GM21723 (cell line): Measurements from ENCODE around the gene KLK6.

Source experiments
- ATAC-seq: cut with Tn5 transposase; IDR thresholded peaks from one replicate; pipeline ENCODE4 v1.9.1; 2021; ENCODE audit warnings: mild to moderate bottlenecking, moderate library complexity; ENCODE audit not compliant: unreplicated experiment

KLK6 gene

GRCh38 chr19:50959731-50960500 lies 9.5 kb downstream of the KLK6 start:
- ATAC-seq, result no peak

DNA sequence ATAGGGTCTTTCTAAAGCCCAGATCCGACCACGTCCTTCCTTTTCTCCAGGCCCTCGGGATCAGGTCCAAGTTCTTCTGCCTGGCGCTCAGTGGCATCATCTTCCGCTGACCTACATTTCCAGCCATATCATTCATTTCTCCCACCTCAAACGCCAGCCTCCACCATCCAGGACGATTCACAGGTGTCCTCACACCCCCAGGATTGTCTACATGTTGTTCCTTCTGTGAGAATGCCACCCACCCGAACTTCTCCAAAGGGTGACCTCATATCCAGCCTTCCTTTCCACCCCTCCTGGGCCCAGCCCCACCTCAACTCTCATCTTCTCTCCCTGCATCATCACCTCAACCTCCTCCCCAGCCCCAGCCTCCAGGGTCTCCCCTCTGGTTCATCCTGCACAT lies 11.8 kb downstream of the KLK6 start:
- no peak for ATAC-seq

DNA sequence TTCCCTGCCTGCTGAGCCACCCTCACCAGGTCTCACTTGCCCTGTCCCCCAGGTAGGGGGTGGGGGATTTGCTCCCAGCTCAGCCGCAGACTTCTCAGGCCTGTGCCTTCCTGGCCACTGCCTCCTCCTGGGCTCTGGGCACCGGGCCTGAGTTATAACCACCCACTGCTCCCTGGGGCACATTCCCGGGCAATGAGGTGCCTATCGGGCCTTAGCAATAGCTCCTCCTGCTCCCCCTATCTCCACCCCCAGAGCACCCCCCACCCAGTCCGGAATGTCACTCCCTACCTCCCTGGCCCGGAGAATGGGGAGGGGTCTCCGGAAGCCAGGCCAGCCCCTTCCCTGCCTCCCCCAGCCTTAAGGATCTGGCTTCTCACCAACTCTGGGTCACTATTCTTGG lies 16.5 kb downstream of the KLK6 start, which contains the start of gene KLK5:
TSS of gene KLK5 (minus strand) at position 129 of the 400 bp plus-strand sequence. CDS start 381 bp downstream, outside the sequence.
- no peak for ATAC-seq

DNA sequence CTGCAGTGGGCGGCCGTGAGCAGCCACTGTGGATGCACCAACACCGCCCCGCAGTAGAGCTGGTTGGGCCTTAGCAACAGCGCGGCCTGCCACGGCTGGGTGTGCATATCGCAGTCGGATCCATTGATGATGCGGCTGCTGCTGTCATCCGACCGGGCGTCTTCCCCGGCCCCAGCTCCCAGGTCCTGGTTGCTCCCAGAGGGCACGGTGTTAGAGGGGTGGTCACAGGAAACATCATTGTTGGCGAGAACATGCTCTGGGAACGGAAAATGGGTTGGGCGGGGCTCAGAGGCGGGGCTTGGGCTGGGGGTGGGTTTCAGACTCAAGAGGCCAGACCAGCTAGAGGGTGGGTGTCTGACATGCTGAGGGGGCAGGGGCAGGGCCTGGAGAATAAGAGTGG lies 19.5 kb downstream of the KLK6 start:
- ATAC-seq, result no peak

DNA sequence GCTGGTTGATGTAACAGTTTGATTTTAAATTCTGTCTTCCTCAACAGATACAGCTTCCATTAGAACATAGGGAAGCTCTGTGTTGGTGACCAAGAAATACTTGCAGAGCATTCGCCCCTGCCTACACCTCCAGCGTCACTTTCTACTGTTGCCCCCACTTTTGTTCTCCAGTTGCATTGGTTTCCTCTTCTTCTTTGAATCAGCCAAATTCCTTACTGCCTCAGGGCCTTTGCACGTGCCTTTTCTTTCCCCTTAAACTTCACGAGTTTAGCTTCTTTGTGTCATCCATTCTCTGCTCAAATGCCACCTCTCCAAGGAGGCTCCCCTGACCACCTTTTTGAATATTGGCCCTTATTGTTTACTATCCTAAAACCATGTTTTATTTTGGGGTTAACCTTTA lies 22.3 kb downstream of the KLK6 start:
- no peak for ATAC-seq

GRCh38 chr19:50944795-50945194 lies 24.6 kb downstream of the KLK6 start:
- no peak for ATAC-seq

- ATAC-seq, result no peak
These were observed 26.1 kb downstream of the KLK6 start for GRCh38 chr19:50943074-50943828.

DNA sequence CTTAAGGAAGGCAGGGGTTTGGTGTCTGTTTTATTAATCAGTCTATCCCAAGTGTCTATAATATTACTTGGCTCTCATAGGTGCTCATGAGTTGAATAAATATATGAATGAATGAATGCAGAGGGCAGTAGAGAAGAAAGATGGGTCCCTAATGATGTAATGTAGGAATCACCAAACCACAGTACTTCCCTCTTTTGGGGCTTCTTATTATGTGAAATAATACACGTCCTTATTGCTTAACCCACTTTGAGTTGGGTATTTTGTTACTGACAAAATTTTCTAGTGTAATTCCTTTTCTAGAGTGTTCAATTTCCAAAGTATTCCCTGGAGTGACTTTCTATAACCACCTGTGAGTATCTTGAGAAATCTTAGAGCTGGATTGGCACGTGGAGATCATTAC lies 29.8 kb downstream of the KLK6 start:
- ATAC-seq, result no peak

DNA sequence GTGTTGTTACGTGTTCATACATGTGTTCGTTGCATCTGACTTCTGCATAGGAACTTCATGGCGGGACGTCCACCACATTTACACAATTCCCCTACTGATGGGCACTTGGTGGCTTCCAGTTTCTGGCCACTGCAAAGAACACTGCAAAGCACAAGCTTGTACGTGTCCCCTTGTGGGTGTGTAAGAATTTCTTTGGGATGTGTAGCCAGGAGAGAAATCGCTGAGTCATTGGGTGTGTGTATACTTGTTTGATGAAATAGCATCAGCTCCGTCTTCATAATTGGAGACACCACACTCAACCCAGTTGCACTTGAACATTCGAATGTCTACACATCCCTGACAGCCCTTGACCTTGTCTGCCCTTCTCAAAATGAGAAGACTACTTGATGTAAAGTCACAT lies 35.8 kb downstream of the KLK6 start:
- ATAC-seq, result no peak

DNA sequence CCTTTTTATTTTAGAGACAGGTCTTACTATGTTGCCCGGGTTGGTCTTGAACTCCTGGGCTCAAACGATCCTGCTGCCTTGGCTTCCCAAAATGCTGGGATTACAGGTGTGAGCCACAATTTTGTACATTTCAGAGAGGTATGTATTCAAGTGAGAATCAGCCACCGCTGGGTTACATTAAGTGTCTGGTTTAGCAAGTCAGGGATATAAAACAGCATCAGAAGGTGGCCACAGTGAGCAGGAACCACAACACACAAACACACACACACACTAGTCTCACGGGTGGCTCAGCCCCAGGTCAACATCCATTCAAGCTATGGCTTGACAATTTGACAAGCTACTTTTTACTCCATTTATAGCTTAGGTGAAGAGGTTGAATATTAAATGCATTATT lies 36.7 kb downstream of the KLK6 start:
- ATAC-seq, result no peak

DNA sequence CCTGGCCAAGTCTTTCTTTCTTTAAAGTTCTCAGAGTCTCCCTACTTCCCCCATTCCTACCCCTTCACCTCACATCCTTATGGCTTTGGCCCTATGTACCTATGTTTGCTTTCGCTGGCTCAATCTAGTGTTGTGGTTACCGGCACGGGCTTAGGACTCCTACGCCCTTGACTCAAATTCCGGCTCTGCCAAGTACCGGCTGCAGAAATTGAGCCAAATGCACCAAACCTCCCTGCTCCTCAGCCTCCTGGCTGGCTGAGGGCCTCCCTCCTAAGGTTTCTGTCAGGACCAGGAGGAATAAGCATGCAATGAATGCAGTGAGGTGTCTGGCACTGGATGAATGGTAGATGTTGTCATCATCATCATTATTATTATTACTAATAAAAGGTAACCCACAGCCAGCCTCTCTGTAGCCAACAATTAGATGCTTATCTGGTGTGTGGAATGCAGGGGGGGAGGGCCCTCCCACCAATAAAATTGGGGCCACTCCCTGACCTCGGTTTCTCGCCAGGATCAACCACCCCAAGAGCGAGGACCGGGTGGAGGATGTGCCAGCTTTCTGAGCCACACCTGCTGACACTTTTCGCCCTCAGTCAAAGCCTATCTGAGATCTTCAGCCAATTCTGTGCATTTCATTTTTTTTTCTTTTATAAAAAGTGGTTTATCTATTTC lies 37.2 kb downstream of the KLK6 start:
- no peak for ATAC-seq

GRCh38 chr19:50931023-50931422 lies 38.4 kb downstream of the KLK6 start:
- no peak for ATAC-seq

- no peak for ATAC-seq
These were observed 40.6 kb downstream of the KLK6 start for GRCh38 chr19:50928831-50929230.

GRCh38 chr19:50926144-50926543 lies 43.2 kb downstream of the KLK6 start:
- no peak for ATAC-seq

- no peak for ATAC-seq
These were observed 43.7 kb downstream of the KLK6 start for GRCh38 chr19:50925734-50926133.

DNA sequence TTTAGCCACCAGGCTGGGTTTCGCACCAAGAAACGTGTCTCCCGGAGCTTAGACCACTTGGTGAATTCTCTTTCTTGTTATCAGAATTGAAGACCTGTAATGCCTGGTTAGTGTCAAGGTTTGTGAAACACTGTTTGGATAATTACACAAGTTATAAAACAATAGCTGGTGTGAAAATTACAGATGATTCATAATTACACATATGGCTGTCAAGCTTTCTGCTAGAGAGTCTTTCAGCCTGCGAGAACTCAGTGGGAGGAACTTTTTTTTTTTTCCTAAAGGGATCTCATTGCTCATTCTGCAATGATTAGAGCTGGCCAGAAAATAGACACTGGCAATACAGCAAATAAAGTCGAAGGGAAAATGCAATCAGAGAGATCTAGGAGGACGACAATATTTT lies 44.8 kb downstream of the KLK6 start:
- ATAC-seq, result no peak

GRCh38 chr19:50922317-50922853 lies 47.0 kb downstream of the KLK6 start:
- ATAC-seq, result peak; percentile 74

GRCh38 chr19:50921426-50922316 lies 47.7 kb downstream of the KLK6 start:
- ATAC-seq, result no peak

DNA sequence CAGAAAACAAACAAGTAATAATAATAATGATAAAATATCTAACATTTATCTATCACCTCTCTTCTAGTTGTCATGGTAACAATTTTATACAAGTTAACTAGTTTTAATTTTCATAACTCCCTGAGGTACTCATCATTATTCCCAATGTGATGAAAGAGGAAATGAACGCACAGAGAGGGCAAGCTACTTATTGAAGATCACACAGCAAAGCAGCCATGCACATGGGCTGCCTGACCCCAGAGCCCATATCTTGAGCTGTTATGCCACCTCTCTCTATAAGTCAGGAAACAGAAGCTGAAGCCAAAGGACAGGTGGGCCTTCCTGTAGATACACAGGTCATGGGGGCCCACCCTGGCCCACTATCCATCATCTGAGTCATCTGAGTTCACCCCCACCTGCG lies 53.3 kb downstream of the KLK6 start:
- no peak for ATAC-seq
